DOHH2 (cell line): ENCODE measurements around the gene CDH12.

Experiments
- H3F3A ChIP-seq: fragments of 200-600 bp; sonication (generic), shearing (Covaris generic); 2 replicates; pipeline ENCODE4 v1.6.0; 2016; ENCODE audit warnings: antibody characterized with exemption, mild to moderate bottlenecking; ENCODE audit not compliant: control insufficient read depth, insufficient read depth
- H3K27ac ChIP-seq: fragments of 200-600 bp; sonication (generic); 2 replicates; pipeline ENCODE4 v1.5.1; 2014; ENCODE audit warnings: low read depth, mild to moderate bottlenecking, low read length, moderate library complexity
- H3K27me3 ChIP-seq: fragments of 200-600 bp; sonication (generic); 2 replicates; pipeline ENCODE4 v1.6.1; 2014; ENCODE audit warnings: mild to moderate bottlenecking, low read length, mixed read lengths; ENCODE audit not compliant: control insufficient read depth
- H3K36me3 ChIP-seq: fragments of 200-600 bp; sonication (generic); 2 replicates; pipeline ENCODE4 v1.6.1; 2014; ENCODE audit warnings: mild to moderate bottlenecking, low read length, moderate library complexity, mixed read lengths; ENCODE audit not compliant: control insufficient read depth
- H3K4me1 ChIP-seq: fragments of 200-600 bp; sonication (generic); 2 replicates; pipeline ENCODE4 v1.6.1; 2014; ENCODE audit warnings: mild to moderate bottlenecking, low read length, mixed read lengths; ENCODE audit not compliant: control insufficient read depth
- H3K4me2 ChIP-seq: fragments of 200-600 bp; sonication (generic); 2 replicates; pipeline ENCODE4 v1.6.0; 2014; ENCODE audit warnings: mild to moderate bottlenecking, low read length, moderate library complexity
- H3K4me3 ChIP-seq: fragments of 200-600 bp; sonication (generic); 2 replicates; pipeline ENCODE4 v1.5.1; 2014; ENCODE audit warnings: mild to moderate bottlenecking, low read length, mixed read lengths
- H3K79me2 ChIP-seq: fragments of 200-600 bp; sonication (generic); 2 replicates; pipeline ENCODE4 v1.6.1; 2014; ENCODE audit warnings: mild to moderate bottlenecking, low read length, mixed read lengths; ENCODE audit not compliant: control insufficient read depth
- H3K9me2 ChIP-seq: fragments of 200-600 bp; sonication (generic); replicated peaks from 2 replicates; pipeline ENCODE4 v1.6.1; 2014; ENCODE audit warnings: mild to moderate bottlenecking, low read length, mixed read lengths; ENCODE audit not compliant: control insufficient read depth
- H3K9me3 ChIP-seq: fragments of 200-600 bp; sonication (generic); 2 replicates; pipeline ENCODE4 v1.6.1; 2014; ENCODE audit warnings: antibody characterized with exemption, low read length, mixed read lengths; ENCODE audit not compliant: control insufficient read depth, insufficient read depth
- H4K20me1 ChIP-seq: fragments of 200-600 bp; sonication (generic); 2 replicates; pipeline ENCODE4 v1.6.0; 2014; ENCODE audit warnings: low read depth, mild to moderate bottlenecking, antibody characterized with exemption, low read length, moderate library complexity; ENCODE audit not compliant: control insufficient read depth, insufficient read depth
- CTCF ChIP-seq: fragments of 200-600 bp; sonication (generic); IDR thresholded peaks from one replicate; pipeline ENCODE4 v1.5.1; 2014; ENCODE audit warnings: antibody characterized with exemption, mild to moderate bottlenecking, low read depth, low read length; ENCODE audit not compliant: poor library complexity, severe bottlenecking
- EZH2phosphoT487 ChIP-seq: fragments of 200-600 bp; sonication (generic); IDR thresholded peaks from 2 replicates; pipeline ENCODE4 v1.6.1; 2017; ENCODE audit warnings: borderline replicate concordance, mild to moderate bottlenecking, antibody characterized with exemption, low read length, moderate library complexity, mixed read lengths

Gene CDH12

GRCh38 chr5:22496666-22497065, 356.5 kb downstream of the CDH12 start:
- no peaks in the 10 kb centered on the region for H3K4me1 ChIP-seq
- no peaks in the 10 kb centered on the region for H3K79me2 ChIP-seq
- H3K9me2 ChIP-seq: no peaks in the 10 kb centered on the region
- H3F3A ChIP-seq: no peaks in the 10 kb centered on the region
- TF ChIP-seq CTCF (no peak), EZH2phosphoT487 (no peak)
- H3K36me3 ChIP-seq: no peaks in the 10 kb centered on the region
- no peak overlapping the region for H3K4me3 ChIP-seq
- H3K9me3 ChIP-seq: no peaks in the 10 kb centered on the region; the same call in 1 of the 2 replicates
- H3K4me2 ChIP-seq: no peak overlapping the region
- no peaks in the 10 kb centered on the region for H3K27me3 ChIP-seq
- no peaks in the 10 kb centered on the region for H4K20me1 ChIP-seq
- H3K27ac ChIP-seq: no peak overlapping the region

- H3F3A ChIP-seq: no peaks in the 10 kb centered on the region
- no peaks in the 10 kb centered on the region for H3K9me2 ChIP-seq
- H3K4me1 ChIP-seq: no peaks in the 10 kb centered on the region
- H3K27ac ChIP-seq: no peak overlapping the region
- H3K27me3 ChIP-seq: no peaks in the 10 kb centered on the region
- no peak overlapping the region for H3K4me3 ChIP-seq
- no peaks in the 10 kb centered on the region; the same call in 1 of the 2 replicates for H3K9me3 ChIP-seq
- H4K20me1 ChIP-seq: no peaks in the 10 kb centered on the region
- TF ChIP-seq CTCF (no peak), EZH2phosphoT487 (no peak)
- no peaks in the 10 kb centered on the region for H3K36me3 ChIP-seq
- H3K79me2 ChIP-seq: no peaks in the 10 kb centered on the region
- no peak overlapping the region for H3K4me2 ChIP-seq
Measured at GRCh38 chr5:22495016-22495720, 358.0 kb downstream of the CDH12 start.

- H3K27ac ChIP-seq: no peak overlapping the region
- no peaks in the 10 kb centered on the region; the same call in 1 of the 2 replicates for H3K9me3 ChIP-seq
- no peaks in the 10 kb centered on the region for H3K9me2 ChIP-seq
- no peaks in the 10 kb centered on the region for H4K20me1 ChIP-seq
- H3K36me3 ChIP-seq: no peaks in the 10 kb centered on the region
- TF ChIP-seq CTCF (no peak), EZH2phosphoT487 (no peak)
- H3K4me3 ChIP-seq: no peak overlapping the region
- no peaks in the 10 kb centered on the region for H3K4me1 ChIP-seq
- no peaks in the 10 kb centered on the region for H3K27me3 ChIP-seq
- no peak overlapping the region for H3K4me2 ChIP-seq
- H3F3A ChIP-seq: no peaks in the 10 kb centered on the region
- no peaks in the 10 kb centered on the region for H3K79me2 ChIP-seq
Measured at GRCh38 chr5:22488427-22488826, 364.7 kb downstream of the CDH12 start.
